SH-SY5Y (cell line): ENCODE data around the gene UVRAG.
A peak's percentile ranks its signal among the peaks of the same experiment; 100 is the strongest.

Experiments
- GATA2 ChIP-seq: IDR thresholded peaks from 2 replicates; pipeline ENCODE4 v1.6.1; 2011; ENCODE audit warnings: mild to moderate bottlenecking, low read depth, low read length
- GATA3 ChIP-seq: IDR thresholded peaks from 2 replicates; pipeline ENCODE4 v1.6.1; 2011; ENCODE audit warnings: low read depth, mild to moderate bottlenecking, low read length, moderate library complexity

UVRAG gene

DNA sequence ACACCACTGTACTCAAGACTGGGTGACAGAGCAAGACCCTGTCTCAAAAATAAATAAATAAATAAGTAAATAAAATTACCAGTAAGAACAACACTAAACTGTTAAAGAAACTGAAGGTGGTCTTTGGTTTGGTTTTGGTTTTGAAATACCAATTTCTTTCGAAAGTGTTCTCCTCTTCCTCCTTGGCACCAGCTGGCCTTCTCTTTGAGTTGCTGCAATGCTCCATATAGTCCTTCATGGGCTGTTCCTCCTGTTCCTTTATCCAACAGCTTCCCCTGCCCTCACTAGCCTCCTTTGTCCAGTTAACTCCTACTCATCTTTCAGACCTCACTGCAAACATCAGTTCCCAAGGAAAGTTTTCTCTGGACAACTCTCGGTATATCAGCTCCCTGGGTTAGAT lies 5.0 kb upstream of the UVRAG start:
- TF ChIP-seq GATA2 (no peak), GATA3 (no peak)

DNA sequence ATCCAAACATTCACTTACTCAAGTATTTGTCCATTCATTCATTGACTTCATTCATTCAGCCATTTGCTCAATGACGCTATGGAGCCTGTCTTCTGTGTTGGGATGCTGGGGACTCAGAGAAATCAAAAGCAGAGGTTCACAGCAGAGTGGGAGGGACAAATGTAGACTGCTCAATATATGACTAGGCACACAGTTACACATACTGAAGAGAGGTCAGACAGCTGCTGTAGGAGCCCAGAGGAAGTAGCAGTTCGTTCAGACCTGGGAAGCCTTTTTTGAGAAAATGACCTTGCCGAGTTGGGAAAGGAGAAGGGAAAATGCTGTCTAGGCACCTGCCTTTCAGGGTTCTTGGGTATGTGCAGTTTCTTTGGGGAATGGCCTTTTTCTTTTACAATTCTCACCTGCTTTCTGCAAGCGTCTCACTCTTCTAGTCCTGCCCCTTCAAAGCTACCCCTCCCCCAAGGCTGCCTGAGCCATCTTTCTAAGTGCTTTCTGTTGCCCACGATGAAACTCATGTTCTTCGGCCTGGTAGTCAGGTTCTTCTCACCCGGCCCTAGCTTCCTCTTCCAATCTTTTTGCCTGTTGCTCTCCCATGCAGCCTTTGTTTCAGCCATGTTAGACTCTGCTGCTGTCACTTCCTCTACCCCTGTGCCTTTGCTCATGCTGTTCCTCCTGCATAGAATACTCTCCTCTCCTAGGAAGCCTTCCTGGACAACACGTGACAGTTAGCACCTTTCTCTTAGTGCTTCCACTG lies 4.2 kb upstream of the UVRAG start:
- TF ChIP-seq GATA3, result no peak
- no peak for TF ChIP-seq GATA2

GRCh38 chr11:75811485-75811884 lies 3.5 kb upstream of the UVRAG start:
- TF ChIP-seq GATA2 (no peak), GATA3 (no peak)

DNA sequence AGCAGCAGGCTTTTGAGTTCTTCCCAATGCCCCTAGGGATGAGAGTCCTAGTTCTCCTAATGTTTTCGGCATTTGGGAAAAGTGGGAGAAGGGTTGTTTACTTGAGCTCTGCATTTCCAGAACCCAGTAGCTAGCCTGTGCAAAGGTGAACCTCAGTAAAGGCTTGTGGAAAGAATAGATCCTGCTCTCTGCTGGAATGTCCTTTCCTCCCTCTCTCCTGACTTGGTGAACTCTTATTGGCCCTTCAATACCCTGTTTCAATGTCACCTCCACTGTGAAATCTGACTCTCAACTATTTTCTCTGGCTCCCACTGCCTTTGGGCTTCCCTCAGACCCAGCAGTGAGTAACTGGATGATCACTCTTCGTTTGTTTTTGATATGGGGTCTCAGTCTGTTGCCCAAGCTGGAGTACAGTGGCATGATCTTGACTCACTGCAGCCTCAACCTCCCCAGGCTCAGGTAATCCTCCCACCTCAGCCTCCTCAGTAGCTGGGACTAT lies 2.4 kb upstream of the UVRAG start:
- TF ChIP-seq GATA2 (no peak), GATA3 (no peak)

- TF ChIP-seq GATA3, result no peak
- no peak for TF ChIP-seq GATA2
Measured at GRCh38 chr11:75813124-75813523, 1.9 kb upstream of the UVRAG start.

DNA sequence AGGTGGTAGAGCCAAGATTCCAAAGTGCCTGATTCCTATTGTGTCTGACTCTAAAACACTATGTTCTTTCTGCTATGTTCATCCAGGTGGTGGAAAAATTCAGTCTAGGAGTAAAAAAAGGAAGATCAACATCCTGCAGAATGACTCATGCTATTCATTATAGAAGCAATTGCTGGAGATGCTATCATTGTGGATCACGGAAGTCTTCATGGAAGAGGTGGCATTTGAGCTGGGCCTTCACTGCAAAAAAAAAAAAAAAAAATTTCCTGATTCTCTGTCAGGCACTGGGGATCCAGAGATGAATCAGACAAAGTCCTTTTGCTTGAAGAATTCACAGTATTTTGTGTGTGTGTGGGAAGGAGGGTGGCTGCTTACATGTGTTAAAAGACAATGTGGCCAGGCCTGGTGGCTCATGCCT lies 1.4 kb upstream of the UVRAG start:
- TF ChIP-seq GATA3, result no peak
- TF ChIP-seq GATA2, result peak; percentile 45; the same call in 1 of the 2 replicates

DNA sequence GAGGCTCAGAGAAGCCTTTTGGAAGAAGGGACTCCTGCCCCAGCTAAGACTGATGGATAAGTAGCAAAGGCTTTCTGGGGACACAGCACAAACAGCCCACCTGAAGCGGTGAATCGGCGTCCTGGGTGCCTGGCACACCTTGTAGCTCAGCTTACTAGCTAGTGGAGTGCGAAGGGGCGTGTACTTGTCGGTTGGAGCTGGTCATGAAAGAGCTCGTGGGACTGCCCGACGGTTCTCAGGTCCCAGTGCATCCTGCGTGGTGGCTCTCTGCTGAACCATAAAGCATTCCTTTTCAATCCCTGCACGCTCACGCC lies 690 bp upstream of the UVRAG start:
- TF ChIP-seq GATA3 (no peak), GATA2 (no peak)

DNA sequence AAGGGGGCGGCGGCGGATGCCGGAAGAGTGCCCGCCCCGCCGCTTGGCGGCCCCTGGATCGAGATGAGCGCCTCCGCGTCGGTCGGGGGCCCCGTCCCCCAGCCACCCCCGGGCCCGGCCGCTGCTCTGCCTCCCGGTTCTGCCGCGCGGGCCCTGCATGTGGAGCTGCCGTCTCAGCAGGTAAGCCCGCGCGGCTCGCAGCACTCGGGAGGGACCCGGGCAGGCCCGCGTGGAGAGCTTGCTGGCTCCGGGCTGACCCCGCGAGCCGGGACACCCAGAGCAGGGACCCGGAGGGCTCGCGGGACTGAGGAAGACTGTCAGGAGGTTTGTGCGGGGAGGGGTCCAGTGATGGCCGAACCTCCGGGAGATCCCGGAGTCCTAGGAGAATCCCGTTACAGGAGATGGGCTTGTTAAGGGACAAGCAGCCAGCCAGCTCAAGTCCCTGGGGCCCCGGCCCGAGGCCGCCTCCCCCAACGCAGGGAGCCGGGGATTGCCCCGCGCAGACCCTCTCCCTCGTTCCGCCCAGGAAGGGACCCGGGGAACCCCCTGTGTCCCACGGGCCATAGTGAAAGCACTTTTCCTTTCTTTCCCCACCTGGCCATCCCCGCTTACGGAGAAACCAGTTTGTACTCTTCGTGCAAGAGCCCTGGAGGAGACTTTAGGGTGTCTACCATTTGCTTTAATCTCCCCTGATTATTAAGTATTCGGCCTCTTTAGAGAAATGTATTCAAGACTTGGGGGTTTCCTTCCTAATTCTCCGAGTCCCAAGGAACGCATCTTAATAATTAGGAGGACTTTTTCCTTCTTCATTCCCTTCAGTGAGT lies 547 bp downstream of the UVRAG start:
- TF ChIP-seq GATA3 (no peak), GATA2 (no peak)

DNA sequence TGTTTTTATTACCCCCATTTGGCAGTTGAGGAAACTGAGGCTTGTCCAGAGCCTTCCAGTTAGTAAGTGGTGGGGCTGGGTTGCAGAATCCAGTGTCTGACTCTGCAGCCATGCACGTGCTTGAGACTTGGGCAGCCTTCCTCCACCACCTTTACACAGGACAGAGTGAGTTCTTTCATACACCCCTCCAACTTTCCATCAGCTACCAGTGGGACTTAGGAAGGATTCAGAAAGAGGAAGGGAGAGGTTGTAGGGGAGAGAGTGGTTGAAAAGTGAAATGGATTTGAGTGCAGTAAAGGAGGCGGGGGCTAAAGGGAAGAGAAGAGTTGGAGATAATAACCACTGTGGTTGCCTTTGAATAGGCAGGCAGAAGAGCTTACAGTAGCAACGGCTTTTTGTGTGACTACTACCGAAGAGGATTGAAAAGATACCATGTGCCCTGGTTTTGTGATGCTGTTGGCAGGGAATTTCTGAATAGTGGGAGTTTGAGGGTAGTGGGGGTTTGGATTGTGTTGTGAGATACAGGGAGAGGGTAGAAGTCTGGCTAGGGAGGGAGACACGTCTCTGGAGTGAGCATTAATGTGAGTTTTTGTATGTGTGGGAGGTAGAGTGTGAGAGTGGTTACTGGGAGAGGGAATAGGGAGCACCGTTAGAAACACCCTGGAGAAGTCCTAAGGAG lies 1.7 kb downstream of the UVRAG start:
- TF ChIP-seq GATA2 (no peak), GATA3 (no peak)

DNA sequence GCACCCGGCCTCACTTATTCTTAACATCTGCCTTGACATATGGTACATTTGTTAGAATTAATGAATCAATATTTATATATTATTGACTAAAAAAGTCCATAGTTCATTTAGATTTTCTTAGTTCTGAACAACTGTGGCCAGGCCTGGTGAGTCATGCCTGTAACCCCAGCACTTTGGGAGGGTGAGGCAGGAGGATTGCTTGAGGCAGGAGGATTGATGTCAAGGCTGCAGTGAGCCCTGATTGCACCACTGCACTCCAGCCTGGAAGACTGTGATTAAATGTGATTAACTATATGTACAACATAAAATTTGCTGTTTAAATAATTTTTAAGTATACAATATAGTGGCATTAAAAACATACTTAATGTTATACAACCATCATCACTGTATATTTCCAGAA lies 5.6 kb downstream of the UVRAG start:
- TF ChIP-seq GATA3, result no peak
- TF ChIP-seq GATA2, result no peak

DNA sequence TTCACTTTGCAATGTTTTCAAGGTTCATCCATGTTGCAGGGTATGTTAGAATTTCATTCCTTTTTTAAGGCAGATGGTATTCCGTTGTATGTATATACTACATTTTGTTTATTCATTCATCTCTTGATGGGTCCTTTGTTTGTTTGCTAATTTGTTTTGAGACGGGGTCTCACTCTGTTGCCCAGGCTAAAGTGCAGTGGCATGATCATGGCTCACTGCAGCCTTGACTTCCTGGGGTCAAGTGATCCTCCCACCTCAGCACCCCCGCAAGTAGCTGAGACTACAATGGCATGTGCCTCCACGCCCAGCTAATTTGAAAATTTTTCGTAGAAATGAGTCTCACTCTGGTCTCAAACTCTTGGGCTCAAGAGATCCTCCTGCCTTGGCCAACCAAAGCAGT lies 6.2 kb downstream of the UVRAG start:
- no peak for TF ChIP-seq GATA2

- TF ChIP-seq GATA3 (no peak), GATA2 (no peak)
Measured at GRCh38 chr11:75822541-75822940, 7.5 kb downstream of the UVRAG start.

- no peak for TF ChIP-seq GATA3
- no peak for TF ChIP-seq GATA2
Measured at GRCh38 chr11:75823415-75823814, 8.4 kb downstream of the UVRAG start.

GRCh38 chr11:75823946-75824345 lies 8.9 kb downstream of the UVRAG start:
- TF ChIP-seq GATA2, result no peak
- TF ChIP-seq GATA3, result no peak
